Motor neuron (in vitro differentiated cells): Measurements from ENCODE around the gene SLC23A1. TPM values are rescaled to one million over a fixed set of nuclear protein-coding genes. Genes with fewer than 3 reads are reported as not detected.

Experiments
- ATAC-seq, 8 experiments: fragments of 200-7000 bp; cut with Tn5 transposase; replicated peaks in 6 of 8; 2 replicates each; pipeline ENCODE4 v1.8.0; 2021; ENCODE audit warnings: mild to moderate bottlenecking in 8 of 8, moderate library complexity in 8 of 8
- H3K27ac ChIP-seq, 2 donors: fragments of 250-450 bp; sonication (Bioruptor Pico); 2 replicates each; pipeline ENCODE4 v1.9.0; 2021; ENCODE audit warnings: antibody characterized with exemption in 2 of 2, mild to moderate bottlenecking in 2 of 2, moderate library complexity in 1 of 2
- H3K4me1 ChIP-seq, 2 donors: fragments of 250-450 bp; sonication (Bioruptor Pico); replicated peaks in 1 of 2; 2 replicates each; pipeline ENCODE4 v1.6.1; 2021; ENCODE audit warnings: antibody characterized with exemption in 2 of 2, mild to moderate bottlenecking in 2 of 2, moderate library complexity in 1 of 2
- H3K4me3 ChIP-seq, 5 donors: fragments of 250-450 bp; sonication (Bioruptor Pico); 2 replicates each; pipeline ENCODE4 v1.9.0; 2021; ENCODE audit warnings: antibody characterized with exemption in 5 of 5, mild to moderate bottlenecking in 5 of 5, moderate library complexity in 4 of 5
- WGBS, 10 experiments: fragments of 450-650 bp; shearing (Covaris generic); methylation state at CpG; one replicate each; pipeline ENCODE4 v1.0.0; 2022; 5-methylcytosine and 5-hydroxymethylcytosine counted together
- in situ Hi-C, 9 experiments: fragments of 400-800 bp; cut with MboI; loops; one replicate each; pipeline ENCODE4 v1.15.0; 2021; ENCODE audit warnings: low sequenced_read_pairs in 9 of 9, low pct_unique_long_range_greater_than_20kb in 2 of 9; ENCODE audit not compliant: unreplicated experiment in 9 of 9
- total RNA-seq, 8 experiments: library from RNA; unstranded; fragments of 300-600 nt; gene quantifications; 2 replicates each; pipeline versions ENCODE4 v1.2.3 to v1.2.4, GENCODE V29; 2022

SLC23A1 gene
- total RNA-seq, 8 experiments from 2014 or later = 0.25 to 4.1 (median 1.1) TPM

- peak in 6 of 8 experiments; percentile 2 to 7 (median 4) for ATAC-seq
- Histone ChIP-seq H3K4me3 (peak overlapping the region; percentile 37 to 48 (median 43)), H3K27ac (peak overlapping the region; percentile 94 to 96), H3K4me1 (peaks cover 6 to 11% of the 10 kb centered on the region in 2 donors)
- in situ Hi-C loops = no loop called here
- WGBS, 10 experiments = 0 to 61% (median 14%) methylated on average over 1 to 7 of the region's 7 CpGs; no CpG with 5 or more reads in 3 of the 10 experiments
Observed at GRCh38 chr5:139403418-139403786, 20.3 kb upstream of the SLC23A1 start.

- in situ Hi-C loops = no loop called here
- H3K4me3 ChIP-seq = no peak overlapping the region
- 0 to 100% (median 70%) methylated on average over 1 to 5 of the region's 7 CpGs; no CpG with 5 or more reads in 5 of the 10 experiments for WGBS, 10 experiments
- peaks cover 6 to 11% of the 10 kb centered on the region in 2 donors for H3K4me1 ChIP-seq
- ATAC-seq = no peak
- H3K27ac ChIP-seq = no peak overlapping the region
Observed at GRCh38 chr5:139402561-139403158, 19.6 kb upstream of the SLC23A1 start.

GRCh38 chr5:139401546-139401945 is 18.4 kb upstream of the SLC23A1 start:
- in situ Hi-C loops = no loop called here
- no peak for ATAC-seq
- Histone ChIP-seq H3K4me1 (peaks cover 6 to 11% of the 10 kb centered on the region in 2 donors), H3K27ac (no peak overlapping the region), H3K4me3 (no peak overlapping the region)
- 76 to 100% (median 90%) methylated on average over 2 to 6 of the region's 10 CpGs; no CpG with 5 or more reads in 3 of the 10 experiments for whole genome bisulfite sequencing, 10 experiments

GRCh38 chr5:139399501-139400121 is 16.5 kb upstream of the SLC23A1 start:
- Histone ChIP-seq H3K4me1 (peaks cover 4 to 9% of the 10 kb centered on the region in 2 donors), H3K4me3 (no peak overlapping the region), H3K27ac (no peak overlapping the region)
- in situ Hi-C loops = no loop called here
- no peak for ATAC-seq
- WGBS, 10 experiments = 5 to 83% (median 77%) methylated on average over 2 to 4 of the region's 6 CpGs

- 69 to 100% (median 82%) methylated on average over 1 to 6 of the region's 6 CpGs; no CpG with 5 or more reads in 2 of the 10 experiments for WGBS, 10 experiments
- in situ Hi-C loops = no loop called here
- no peak for ATAC-seq
- Histone ChIP-seq H3K27ac (no peak overlapping the region), H3K4me3 (no peak overlapping the region), H3K4me1 (peaks cover 0 to under 1% of the 10 kb centered on the region in 2 donors)
Observed at GRCh38 chr5:139397921-139398320, 14.8 kb upstream of the SLC23A1 start.

GRCh38 chr5:139396691-139397090 is 13.6 kb upstream of the SLC23A1 start:
- WGBS, 10 experiments = 60 to 100% (median 92%) methylated on average over 1 to 6 of the region's 8 CpGs; no CpG with 5 or more reads in 5 of the 10 experiments
- no peaks in the 10 kb centered on the region for H3K4me1 ChIP-seq
- no peak overlapping the region for H3K4me3 ChIP-seq
- in situ Hi-C loops = no loop called here
- ATAC-seq = no peak
- no peak overlapping the region for H3K27ac ChIP-seq

GRCh38 chr5:139395844-139396640 is 12.9 kb upstream of the SLC23A1 start:
- no peak for ATAC-seq
- H3K4me1 ChIP-seq = no peaks in the 10 kb centered on the region
- in situ Hi-C loops = no loop called here
- H3K27ac ChIP-seq = no peak overlapping the region
- no peak overlapping the region for H3K4me3 ChIP-seq
- 50 to 100% (median 83%) methylated on average over 1 to 4 of the region's 8 CpGs; no CpG with 5 or more reads in 3 of the 10 experiments for WGBS, 10 experiments

- in situ Hi-C loops = no loop called here
- Histone ChIP-seq H3K27ac (no peak within 1 kb of the TSS), H3K4me3 (peak within 1 kb of the TSS; percentile 14 to 39 (median 24)), H3K4me1 (no peaks in the 10 kb centered on the region)
- 0 to 90% (median 50%) methylated on average over 1 to 2 of the region's 76 CpGs; no CpG with 5 or more reads in 5 of the 10 experiments for WGBS, 10 experiments
- ATAC-seq = peak in 7 of 8 experiments; percentile 2 to 43 (median 23)
Observed at GRCh38 chr5:139394654-139395566, 11.8 kb upstream of the SLC23A1 start, which contains the start of gene PROB1. Gene PROB1, minus strand, starts transcription at chr5:139395104. Its CDS starts 23 bp downstream, at chr5:139395081.

- peak; percentile 20 to 74 (median 52) for ATAC-seq
- WGBS, 10 experiments = 0 to 10% (median 0%) methylated on average over 1 to 3 of the region's 62 CpGs; no CpG with 5 or more reads in 7 of the 10 experiments
- Histone ChIP-seq H3K27ac (no peak overlapping the region), H3K4me3 (peak overlapping the region; percentile 14 to 39 (median 24)), H3K4me1 (no peaks in the 10 kb centered on the region)
- in situ Hi-C loops = no loop called here
Observed at GRCh38 chr5:139394123-139394653, 11.1 kb upstream of the SLC23A1 start.

- Histone ChIP-seq H3K4me3 (peak overlapping the region; percentile 14 to 39 (median 24)), H3K27ac (no peak overlapping the region), H3K4me1 (no peaks in the 10 kb centered on the region)
- WGBS, 10 experiments = 3 to 36% (median 8%) methylated on average over 2 to 24 of the region's 49 CpGs; no CpG with 5 or more reads in 3 of the 10 experiments
- in situ Hi-C loops = no loop called here
- ATAC-seq = no peak
Observed at GRCh38 chr5:139393497-139394122, 10.5 kb upstream of the SLC23A1 start.

- 7 to 26% (median 19%) methylated on average over 3 to 19 of the region's 77 CpGs; no CpG with 5 or more reads in 5 of the 10 experiments for WGBS, 10 experiments
- in situ Hi-C loops = no loop called here
- peak in 7 of 8 experiments; percentile 21 to 66 (median 27) for ATAC-seq
- H3K4me1 ChIP-seq = no peaks in the 10 kb centered on the region
- no peak overlapping the region for H3K27ac ChIP-seq
- H3K4me3 ChIP-seq = peak overlapping the region in 2 of 5 donors; percentile 3 to 11
Observed at GRCh38 chr5:139392678-139393496, 9.8 kb upstream of the SLC23A1 start.
